NCI-H1092 treated with DMSO at 0.1 percent for 48 hours (cell line): ENCODE data around the gene KCTD12.

Source experiments
- DNase-seq: peaks from one replicate; lab custom pipeline; 2025; lab: John Stamatoyannopoulos, UW

The KCTD12 gene

DNA sequence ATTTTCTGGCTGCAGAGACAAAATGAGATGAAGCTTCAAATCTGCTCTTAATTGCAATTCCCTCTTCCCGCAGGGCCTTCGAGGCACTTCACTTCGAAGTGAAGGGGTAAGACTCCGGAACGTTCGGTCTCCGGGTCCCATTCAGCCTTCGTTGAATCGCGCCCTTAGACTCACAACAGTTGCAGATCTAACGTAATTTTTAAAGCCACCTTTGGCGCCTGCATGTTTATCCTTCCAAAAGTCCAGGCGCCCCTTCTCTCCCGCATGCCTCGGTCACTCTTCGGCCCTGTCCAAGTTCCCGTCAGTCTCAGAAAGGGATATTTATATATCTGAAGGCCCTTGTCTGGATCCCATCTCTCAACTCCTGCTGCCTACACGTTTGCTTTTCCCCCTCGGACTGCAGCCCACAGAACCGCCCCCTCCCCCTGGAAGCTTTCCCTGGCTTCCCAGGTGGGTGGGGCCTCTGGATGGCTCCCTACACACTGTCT, 915 bp upstream of the KCTD12 start:
- no peak for DNase-seq

DNA sequence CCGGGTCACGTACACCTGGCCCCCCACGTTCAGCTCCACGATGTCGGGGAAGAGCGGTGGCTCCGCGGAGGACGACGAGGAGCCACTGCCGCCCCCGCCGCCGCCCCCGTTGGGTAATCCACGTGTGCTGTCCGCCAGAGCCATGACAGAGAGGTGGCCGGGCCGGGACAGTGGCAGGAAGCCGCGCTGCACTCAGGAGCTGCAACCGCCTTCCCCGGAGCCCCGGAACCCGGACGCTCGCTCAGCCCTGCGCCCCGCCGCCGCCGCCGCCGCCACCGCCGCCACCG, 257 bp downstream of the KCTD12 start:
- DNase-seq: no peak

GRCh38 chr13:76885203-76886004, 801 bp downstream of the KCTD12 start:
- peak; percentile 81 for DNase-seq

- DNase-seq: no peak
Observed at GRCh38 chr13:76884907-76885202, 1.4 kb downstream of the KCTD12 start.

GRCh38 chr13:76884186-76884906, 1.9 kb downstream of the KCTD12 start:
- DNase-seq: peak; percentile 50

- DNase-seq: no peak
Observed at GRCh38 chr13:76883236-76883635, 3.0 kb downstream of the KCTD12 start.

DNA sequence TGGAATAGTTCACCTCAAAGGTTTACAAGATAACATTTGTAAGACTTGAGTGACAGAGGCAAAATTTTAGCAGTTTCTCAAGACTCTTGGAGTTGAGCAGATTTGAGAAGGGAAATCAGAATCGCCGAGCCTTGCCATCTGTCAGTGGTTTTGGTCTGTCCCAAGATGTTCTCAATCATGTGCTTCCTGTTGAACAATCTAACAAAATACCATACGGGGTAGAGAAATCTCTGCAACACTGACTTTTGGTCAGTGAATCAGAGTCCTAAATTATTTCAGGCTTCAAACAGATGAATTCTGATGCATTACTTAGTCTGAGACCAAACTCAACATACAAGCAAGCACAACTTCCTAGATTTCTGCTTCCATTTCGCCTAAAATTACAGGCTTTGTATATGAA, 3.8 kb downstream of the KCTD12 start:
- no peak for DNase-seq

DNA sequence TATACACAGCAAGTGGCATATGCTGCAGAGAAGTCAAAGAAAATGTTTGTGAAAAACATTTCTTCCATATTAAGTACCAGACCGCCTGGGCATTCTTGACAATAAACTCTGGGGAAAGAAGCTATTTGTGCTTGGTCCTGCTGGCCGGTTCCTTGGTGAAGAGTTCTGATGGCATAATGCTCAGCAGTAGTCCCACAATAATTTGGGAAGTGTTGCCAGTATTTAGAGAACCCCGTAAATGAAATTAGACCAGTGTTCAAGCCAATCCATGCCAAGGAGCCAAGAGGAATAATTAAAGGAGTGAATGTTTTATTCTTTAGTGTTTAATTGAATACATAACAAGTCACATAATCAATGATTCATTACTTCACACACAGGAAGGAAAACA, 6.3 kb downstream of the KCTD12 start:
- no peak for DNase-seq

DNA sequence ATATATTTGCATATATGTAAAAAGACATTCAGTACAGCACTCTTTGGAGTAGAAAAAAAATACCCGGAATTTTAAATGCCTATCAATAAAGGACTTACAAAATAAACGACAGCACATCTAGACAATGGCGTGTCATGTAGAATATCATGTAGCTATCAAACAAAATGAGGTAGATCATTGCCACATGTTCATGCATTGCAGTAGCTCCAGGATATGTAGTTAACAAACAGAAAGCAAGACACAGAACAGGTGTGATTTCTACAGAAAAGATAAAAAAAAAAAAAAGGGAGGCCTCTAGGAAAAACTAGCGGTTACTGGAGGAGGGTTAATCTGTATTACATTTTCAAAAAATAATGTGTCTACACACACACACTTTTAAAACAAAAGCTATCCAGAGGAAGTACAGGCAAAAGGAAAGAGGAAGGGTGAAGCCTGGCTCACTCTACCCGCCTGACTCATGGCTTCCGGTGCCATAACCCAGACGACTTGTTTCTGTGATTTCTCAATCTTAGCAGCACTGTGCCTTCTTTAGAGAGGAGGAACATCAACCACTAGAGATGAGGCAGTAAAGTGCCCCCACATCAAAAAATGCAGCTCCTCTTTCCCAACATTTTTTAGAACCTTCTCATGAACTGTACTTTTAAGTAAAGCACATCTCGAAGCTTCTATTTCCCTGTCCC, 6.9 kb downstream of the KCTD12 start:
- no peak for DNase-seq

DNA sequence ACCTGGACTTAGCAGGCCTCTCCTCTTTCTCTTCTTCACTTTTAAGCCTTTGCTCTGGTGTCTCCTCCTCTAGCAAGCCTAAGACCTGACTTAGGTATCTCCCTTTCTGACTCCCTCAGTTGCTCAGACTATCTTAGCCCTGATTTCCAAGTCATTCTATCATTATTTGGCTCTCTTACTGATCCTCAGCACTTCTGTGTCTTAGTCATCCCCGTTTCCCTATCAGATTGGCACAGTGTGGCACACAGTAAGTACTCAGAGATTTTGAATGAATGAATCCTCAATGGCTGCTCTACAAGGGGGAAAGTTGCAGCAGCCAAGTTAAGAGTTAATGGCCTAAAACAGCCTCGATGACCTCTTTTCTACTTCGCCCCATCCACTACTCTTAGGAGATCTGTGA, 8.2 kb downstream of the KCTD12 start:
- no peak for DNase-seq

- DNase-seq: no peak
Observed at GRCh38 chr13:76875271-76875815, 10.9 kb downstream of the KCTD12 start.

DNA sequence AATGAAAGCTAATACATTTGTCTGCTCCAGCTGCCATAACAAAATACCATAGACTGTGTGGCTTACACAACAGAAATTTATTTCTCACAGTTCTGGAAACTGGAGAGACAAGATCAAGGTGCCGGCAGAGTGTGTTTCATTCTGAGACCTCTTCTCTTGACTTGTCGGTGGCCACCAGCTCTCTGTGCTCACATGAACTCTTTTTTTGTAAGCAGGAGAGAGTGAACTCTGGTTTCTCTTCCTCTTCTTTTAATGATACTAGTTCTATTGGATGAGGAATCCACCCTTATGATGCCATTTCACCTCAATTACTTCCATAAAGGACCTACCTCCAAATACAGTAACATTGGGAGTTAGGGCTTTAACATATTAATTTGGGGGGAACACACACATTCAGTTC, 11.7 kb downstream of the KCTD12 start:
- no peak for DNase-seq

DNA sequence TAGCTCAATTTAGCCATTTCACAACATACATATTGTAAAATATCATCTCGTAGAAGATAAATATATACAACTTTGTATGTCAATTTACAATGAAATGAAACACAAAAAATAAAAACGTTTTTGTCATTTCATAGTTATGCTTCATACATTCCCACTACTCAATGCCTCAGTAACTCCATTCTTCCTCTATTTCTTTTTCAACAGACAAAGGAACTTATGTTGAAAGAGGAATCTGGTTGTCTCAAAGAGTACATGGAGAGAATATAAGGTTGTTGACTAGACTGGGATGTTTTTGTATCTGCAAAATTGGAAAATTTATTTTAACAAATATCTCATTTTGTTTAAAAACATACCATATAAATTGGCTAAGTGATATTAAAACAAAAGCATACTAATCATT, 12.8 kb downstream of the KCTD12 start:
- no peak for DNase-seq

DNA sequence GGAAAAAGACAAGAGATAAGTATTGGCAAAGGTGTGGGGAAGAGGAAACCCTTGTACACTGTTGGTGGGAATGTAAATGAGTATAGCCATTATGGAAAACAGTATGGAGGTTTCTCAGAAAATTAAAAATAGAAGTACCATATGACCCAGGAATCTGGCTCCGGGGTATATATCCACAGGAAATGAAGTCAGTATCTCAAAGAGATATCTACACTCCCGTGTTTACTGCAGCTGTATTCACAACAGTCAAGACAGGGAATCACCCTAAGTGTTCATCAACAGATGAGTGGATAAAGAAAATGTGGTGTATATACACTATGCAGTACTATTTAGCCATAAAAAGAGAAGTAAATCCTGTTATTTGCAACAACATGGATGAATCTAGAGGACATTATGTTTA, 13.5 kb downstream of the KCTD12 start:
- no peak for DNase-seq

GRCh38 chr13:76871432-76871831, 14.8 kb downstream of the KCTD12 start:
- DNase-seq: no peak

- DNase-seq: no peak
Observed at GRCh38 chr13:76868371-76868770, 17.8 kb downstream of the KCTD12 start.

GRCh38 chr13:76865996-76866503, 20.2 kb downstream of the KCTD12 start:
- DNase-seq: no peak

DNA sequence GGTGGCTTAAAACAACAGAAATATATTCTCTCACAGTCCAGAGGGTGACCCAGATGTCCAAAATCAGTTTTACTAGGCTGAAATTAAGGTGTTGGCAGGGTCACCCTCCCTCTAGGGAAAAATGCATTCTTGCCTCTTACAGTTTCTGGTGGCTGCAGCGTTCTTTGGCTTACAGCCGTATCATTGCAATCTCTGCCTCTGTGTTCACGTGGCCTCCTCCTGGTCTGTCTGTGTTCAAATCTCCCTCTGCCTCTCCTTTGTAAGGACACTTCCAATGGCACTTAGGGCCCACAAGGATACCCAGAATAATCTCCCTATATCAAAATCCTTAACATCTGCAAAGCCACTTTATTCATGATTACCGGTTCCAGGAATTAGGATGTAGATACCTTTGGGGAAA, 21.1 kb downstream of the KCTD12 start:
- no peak for DNase-seq

GRCh38 chr13:76864259-76864658, 21.9 kb downstream of the KCTD12 start:
- no peak for DNase-seq

GRCh38 chr13:76863022-76863421, 23.2 kb downstream of the KCTD12 start:
- DNase-seq: no peak

DNA sequence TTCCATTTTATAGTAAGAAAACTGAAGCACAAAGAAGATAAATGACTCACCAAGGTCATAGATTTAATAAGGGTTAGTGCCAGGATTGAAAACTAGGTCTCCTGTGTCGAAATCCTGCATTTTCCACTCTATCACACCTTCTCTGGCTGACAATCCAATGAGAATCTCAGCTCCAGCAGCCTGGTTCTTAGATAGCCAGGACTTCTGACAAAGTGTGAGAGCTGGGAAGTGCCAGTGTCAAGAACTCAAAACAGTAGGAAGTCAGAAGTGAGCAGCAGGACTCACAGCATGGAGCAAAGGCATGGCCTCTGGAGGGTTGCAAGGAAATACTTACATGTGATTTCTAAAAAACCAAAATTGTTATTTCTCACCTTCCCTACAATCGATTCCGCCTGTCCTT, 24.3 kb downstream of the KCTD12 start:
- DNase-seq: no peak

GRCh38 chr13:76860706-76861105, 25.5 kb downstream of the KCTD12 start:
- no peak for DNase-seq

DNA sequence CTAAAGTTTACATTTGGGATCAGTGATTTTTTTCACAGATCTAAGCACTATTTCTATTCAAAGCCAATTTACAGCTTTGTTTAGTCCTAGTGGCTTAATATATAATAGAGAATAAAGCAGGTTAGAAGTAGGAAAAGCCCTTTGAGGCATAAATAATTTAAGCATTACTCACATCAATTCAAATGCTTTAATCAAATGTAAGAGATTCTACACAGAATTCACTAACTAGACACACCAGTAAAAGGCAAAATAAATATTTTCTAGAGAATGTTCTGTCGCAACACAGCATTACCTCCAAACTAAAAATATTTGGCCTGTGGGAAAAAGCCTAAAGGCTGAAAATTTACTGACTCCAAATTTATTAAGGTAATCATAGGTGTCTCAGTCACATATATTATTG, 31.3 kb downstream of the KCTD12 start:
- DNase-seq: no peak
